HFFc6 (cell line): ENCODE data around the gene ITGA2B. TPM values are rescaled to one million over a fixed set of nuclear protein-coding genes. Genes with fewer than 3 reads are reported as not detected.
"Not testable (repeated sequence)": the region's sequence is repeated elsewhere in the genome, so short reads cannot be mapped to it uniquely, and the experiment has no call there.

Experiments used
- DNase-seq: peaks from one replicate; pipeline ENCODE4 v3.0.0-alpha.2; 2018
- H3K27ac Mint-ChIP-seq: 2 replicates; pipeline ENCODE4 v1.8.0; 2020; ENCODE audit warnings: mild to moderate bottlenecking, mixed read lengths
- H3K27me3 Mint-ChIP-seq: 2 replicates; pipeline ENCODE4 v1.8.0; 2021; ENCODE audit warnings: mild to moderate bottlenecking, moderate library complexity, mixed read lengths; ENCODE audit not compliant: insufficient read depth
- H3K36me3 Mint-ChIP-seq: 2 replicates; pipeline ENCODE4 v1.8.0; 2021; ENCODE audit warnings: low read depth, mixed read lengths
- H3K4me1 Mint-ChIP-seq: 2 replicates; pipeline ENCODE4 v1.8.0; 2020; ENCODE audit warnings: low read depth, mixed read lengths
- H3K4me3 Mint-ChIP-seq: 2 replicates; pipeline ENCODE4 v1.8.0; 2020; ENCODE audit warnings: mild to moderate bottlenecking, moderate library complexity, mixed read lengths
- H3K9me3 Mint-ChIP-seq: 2 replicates; pipeline ENCODE4 v1.8.0; 2020; ENCODE audit warnings: mild to moderate bottlenecking, mixed read lengths
- total RNA-seq, 6 experiments: library from RNA; stranded (reverse); fragmentation: NEBNext Ultra II Directional; extraction: Animal tissue kit (Norgen Biotek cat#: 25700); gene quantifications; 2 replicates in 1 of 6; 3 replicates in 5 of 6; pipeline ENCODE4 v1.2.3, GENCODE V29; 2021
- TF ChIP-seq, protein P1 (sequence below): fragments of 200-600 bp; sonication (generic); IDR thresholded peaks from 2 replicates; pipeline ENCODE4 v1.5.0; 2021; ENCODE audit warnings: antibody characterized with exemption, mild to moderate bottlenecking

Gene ITGA2B
- total RNA-seq, 6 experiments from 2014 or later: 0.18 to 0.19 TPM; not detected in 4

DNA sequence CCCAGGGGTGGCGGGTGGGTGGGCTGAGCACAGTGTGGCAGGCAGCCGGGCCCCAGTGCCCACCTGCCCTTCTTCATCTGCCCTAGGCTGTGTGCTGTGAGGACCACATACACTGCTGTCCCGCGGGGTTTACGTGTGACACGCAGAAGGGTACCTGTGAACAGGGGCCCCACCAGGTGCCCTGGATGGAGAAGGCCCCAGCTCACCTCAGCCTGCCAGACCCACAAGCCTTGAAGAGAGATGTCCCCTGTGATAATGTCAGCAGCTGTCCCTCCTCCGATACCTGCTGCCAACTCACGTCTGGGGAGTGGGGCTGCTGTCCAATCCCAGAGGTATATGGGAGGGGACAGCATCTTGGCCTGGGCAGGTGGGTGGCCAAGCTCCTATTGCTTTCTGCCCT lies 38.0 kb downstream of the ITGA2B start:
- DNase-seq: no peak
- Mint-ChIP-seq H3K4me1 (peaks cover 12% of the 10 kb centered on the region), H3K36me3 (peaks cover 4% of the 10 kb centered on the region; the same call in 1 of the 2 replicates), H3K27me3 (peaks cover 3% of the 10 kb centered on the region; the same call in 1 of the 2 replicates), H3K27ac (no peak overlapping the region), H3K9me3 (no peaks in the 10 kb centered on the region), H3K4me3 (no peak overlapping the region)
- TF ChIP-seq, protein P1, sequence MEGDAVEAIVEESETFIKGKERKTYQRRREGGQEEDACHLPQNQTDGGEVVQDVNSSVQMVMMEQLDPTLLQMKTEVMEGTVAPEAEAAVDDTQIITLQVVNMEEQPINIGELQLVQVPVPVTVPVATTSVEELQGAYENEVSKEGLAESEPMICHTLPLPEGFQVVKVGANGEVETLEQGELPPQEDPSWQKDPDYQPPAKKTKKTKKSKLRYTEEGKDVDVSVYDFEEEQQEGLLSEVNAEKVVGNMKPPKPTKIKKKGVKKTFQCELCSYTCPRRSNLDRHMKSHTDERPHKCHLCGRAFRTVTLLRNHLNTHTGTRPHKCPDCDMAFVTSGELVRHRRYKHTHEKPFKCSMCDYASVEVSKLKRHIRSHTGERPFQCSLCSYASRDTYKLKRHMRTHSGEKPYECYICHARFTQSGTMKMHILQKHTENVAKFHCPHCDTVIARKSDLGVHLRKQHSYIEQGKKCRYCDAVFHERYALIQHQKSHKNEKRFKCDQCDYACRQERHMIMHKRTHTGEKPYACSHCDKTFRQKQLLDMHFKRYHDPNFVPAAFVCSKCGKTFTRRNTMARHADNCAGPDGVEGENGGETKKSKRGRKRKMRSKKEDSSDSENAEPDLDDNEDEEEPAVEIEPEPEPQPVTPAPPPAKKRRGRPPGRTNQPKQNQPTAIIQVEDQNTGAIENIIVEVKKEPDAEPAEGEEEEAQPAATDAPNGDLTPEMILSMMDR: no peak

GRCh38 chr17:44350733-44351226 lies 38.7 kb downstream of the ITGA2B start:
- Mint-ChIP-seq H3K9me3 (no peaks in the 10 kb centered on the region), H3K27ac (no peak overlapping the region), H3K36me3 (peaks cover 4% of the 10 kb centered on the region; the same call in 1 of the 2 replicates), H3K27me3 (peaks cover 3% of the 10 kb centered on the region; the same call in 1 of the 2 replicates), H3K4me3 (no peak overlapping the region), H3K4me1 (peaks cover 19% of the 10 kb centered on the region)
- peak; percentile 32 for DNase-seq
- TF ChIP-seq, protein P1: peak; percentile 90

GRCh38 chr17:44349553-44350070 lies 39.8 kb downstream of the ITGA2B start:
- Mint-ChIP-seq H3K36me3 (peaks cover 8% of the 10 kb centered on the region; the same call in 1 of the 2 replicates), H3K27ac (no peak overlapping the region), H3K4me1 (peaks cover 27% of the 10 kb centered on the region), H3K9me3 (no peaks in the 10 kb centered on the region), H3K4me3 (no peak overlapping the region), H3K27me3 (peaks cover 2% of the 10 kb centered on the region)
- DNase-seq: no peak
- TF ChIP-seq, protein P1: no peak

- peaks cover 3% of the 10 kb centered on the region for H3K27me3 Mint-ChIP-seq
These were observed 40.5 kb downstream of the ITGA2B start for GRCh38 chr17:44348988-44349364.

GRCh38 chr17:44348234-44348987 lies 41.0 kb downstream of the ITGA2B start:
- Mint-ChIP-seq H3K9me3 (no peaks in the 10 kb centered on the region), H3K27ac (peak overlapping the region; percentile 32; the same call in 1 of the 2 replicates), H3K4me1 (peaks cover 28% of the 10 kb centered on the region), H3K4me3 (no peak overlapping the region), H3K36me3 (peaks cover 8% of the 10 kb centered on the region; the same call in 1 of the 2 replicates), H3K27me3 (peaks cover 6% of the 10 kb centered on the region)
- DNase-seq: peak; percentile 45
- TF ChIP-seq, protein P1: no peak

More at GRCh38 chr17:44348988-44349364, 40.5 kb downstream of the ITGA2B start:
- TF ChIP-seq, protein P1: no peak
- no peak for DNase-seq
- Mint-ChIP-seq H3K27ac (no peak overlapping the region), H3K36me3 (peaks cover 8% of the 10 kb centered on the region; the same call in 1 of the 2 replicates), H3K4me1 (peaks cover 28% of the 10 kb centered on the region), H3K9me3 (no peaks in the 10 kb centered on the region), H3K4me3 (no peak overlapping the region)

DNA sequence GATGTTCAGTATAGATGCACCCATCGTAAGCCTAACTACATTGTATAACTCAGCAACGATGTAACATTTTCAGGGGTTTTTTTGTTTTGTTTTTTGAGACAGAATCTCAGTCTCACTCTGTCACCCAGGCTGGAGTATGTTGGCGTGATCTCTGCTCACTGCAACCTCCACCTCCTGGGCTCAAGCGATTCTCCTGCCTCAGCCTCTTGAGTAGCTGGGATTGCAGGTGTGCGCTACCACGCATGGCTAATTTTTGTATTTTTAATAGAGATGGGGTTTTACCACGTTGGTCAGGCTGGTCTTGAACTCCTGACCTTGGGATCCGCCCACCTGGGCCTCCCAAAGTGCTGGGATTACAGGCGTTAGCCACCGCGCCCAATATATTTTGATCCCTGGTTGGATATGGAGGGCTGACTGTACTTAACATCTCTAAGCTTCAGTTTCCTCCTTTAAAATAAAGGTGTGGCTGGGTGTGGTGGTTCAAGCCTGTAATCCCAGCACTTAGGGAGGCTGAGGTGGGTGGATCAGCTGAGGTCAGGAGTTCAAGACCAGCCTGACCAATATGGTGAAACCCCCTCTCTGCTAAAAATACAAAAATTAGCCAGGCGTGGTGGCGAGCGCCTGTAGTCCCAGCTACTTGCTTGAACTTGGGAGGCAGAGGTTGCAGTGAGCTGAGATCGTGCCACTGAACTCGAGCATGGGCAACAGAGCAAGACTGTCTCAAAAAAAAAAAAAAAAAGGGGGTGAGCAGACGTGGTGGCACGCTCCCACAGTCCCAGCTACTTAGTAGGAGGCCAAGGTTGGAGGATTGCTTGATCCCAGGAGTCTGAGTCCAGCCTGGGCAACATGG lies 42.0 kb downstream of the ITGA2B start:
- H3K4me3 Mint-ChIP-seq, DNase-seq, H3K9me3 Mint-ChIP-seq, H3K36me3 Mint-ChIP-seq, H3K27me3 Mint-ChIP-seq: not testable (repeated sequence)
- Mint-ChIP-seq H3K4me1 (peaks cover 28% of the 10 kb centered on the region), H3K27ac (peak overlapping the region; percentile 36; the same call in 1 of the 2 replicates)
